IPS-NIHi11 (cell line): ENCODE data around the gene SLC30A1.
A peak's percentile ranks its signal among the peaks of the same experiment; 100 is the strongest.
"Not testable (repeated sequence)": the region's sequence is repeated elsewhere in the genome, so short reads cannot be mapped to it uniquely, and the experiment has no call there.

Experiments
- DNase-seq: peaks from one replicate; pipeline ENCODE4 v3.0.0; 2012; ENCODE audit warnings: mixed read lengths, low spot score

SLC30A1 gene

GRCh38 chr1:211547710-211548109, 31.3 kb downstream of the SLC30A1 start:
- DNase-seq, result no peak

DNA sequence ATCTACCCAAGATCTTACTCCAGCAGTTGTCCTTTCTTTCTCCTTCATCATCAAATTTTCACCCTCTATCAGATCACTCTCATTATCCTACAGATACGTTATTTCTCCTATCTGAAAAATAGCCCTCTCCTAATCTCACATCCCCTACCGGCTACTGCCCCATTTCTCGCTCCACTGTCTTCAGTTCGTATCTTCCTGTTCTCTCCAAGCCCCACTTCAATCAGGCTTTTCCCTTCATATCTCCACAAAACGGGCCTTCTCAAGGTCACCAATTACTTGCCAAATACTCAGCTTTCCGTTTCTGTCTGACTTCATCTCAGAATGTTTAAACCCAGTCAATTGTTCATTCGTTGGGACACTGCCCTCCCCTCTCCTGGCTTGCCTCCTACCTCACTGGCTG, 32.4 kb downstream of the SLC30A1 start:
- no peak for DNase-seq

DNA sequence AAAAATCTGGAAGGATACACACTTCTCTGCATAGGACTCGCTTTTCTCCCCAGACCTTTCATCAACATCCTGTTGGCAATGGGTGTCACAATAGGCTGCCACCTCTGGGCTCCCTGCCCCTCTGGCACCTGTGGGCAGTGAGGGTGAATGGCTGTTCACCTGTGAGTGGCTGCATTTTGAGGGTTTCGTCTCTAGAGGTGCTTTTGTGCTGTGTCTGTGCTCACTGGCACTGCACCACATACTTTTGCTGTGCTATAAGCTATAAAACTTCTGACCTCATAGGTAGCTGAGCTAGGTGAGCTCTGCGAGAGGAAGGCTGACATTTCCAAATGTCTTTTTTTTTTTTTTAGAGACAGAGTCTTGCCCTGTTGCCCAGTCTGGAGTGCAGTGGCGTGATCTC, 35.9 kb downstream of the SLC30A1 start:
- no peak for DNase-seq

GRCh38 chr1:211541720-211542477, 37.1 kb downstream of the SLC30A1 start:
- peak; percentile 43 for DNase-seq

- no peak for DNase-seq
These were observed 37.7 kb downstream of the SLC30A1 start for GRCh38 chr1:211541278-211541677.

GRCh38 chr1:211540824-211541223, 38.1 kb downstream of the SLC30A1 start:
- DNase-seq, result not testable (repeated sequence)

DNA sequence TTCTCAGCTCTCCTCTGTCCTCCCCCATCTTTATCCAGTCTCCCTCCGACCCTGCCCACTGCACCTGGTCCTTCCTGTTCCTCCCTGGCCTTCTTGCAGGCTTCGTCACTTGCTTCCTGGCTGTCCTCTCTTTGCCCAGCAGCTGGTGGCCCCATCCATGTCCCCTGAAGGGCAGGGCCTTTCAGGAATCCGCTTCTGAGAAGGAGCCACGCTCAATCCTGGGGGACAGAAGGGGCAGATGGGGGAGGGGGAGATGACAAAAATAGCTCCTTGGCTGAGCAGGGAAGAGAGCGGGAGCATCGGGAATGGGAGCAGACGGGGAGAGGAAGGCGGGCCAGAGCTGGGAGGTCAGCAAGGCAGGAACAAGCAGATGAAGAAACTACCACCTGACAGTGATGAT, 40.7 kb downstream of the SLC30A1 start:
- DNase-seq, result no peak

DNA sequence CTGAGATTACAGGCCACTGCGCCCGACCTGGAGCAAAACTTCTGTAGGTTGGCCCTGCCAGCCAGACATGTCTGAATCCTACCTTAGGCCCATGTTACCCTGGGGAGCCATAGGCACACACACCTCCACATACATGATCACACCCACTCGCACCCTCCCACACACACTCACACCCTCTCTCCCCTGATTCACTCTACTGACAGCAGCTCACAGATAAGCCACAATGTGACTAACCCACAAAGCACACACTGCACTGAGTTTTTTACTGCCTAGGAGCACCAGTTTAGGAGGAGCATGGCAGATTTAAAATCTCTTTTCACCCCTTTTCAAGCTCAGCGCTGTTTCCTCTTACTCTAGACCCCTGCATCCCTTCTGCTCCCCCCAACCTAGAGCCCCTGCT, 41.7 kb downstream of the SLC30A1 start:
- DNase-seq, result no peak

- no peak for DNase-seq
These were observed 42.4 kb downstream of the SLC30A1 start for GRCh38 chr1:211536606-211537005.

- DNase-seq, result no peak
These were observed 43.6 kb downstream of the SLC30A1 start for GRCh38 chr1:211535346-211535745.

- no peak for DNase-seq
These were observed 44.2 kb downstream of the SLC30A1 start for GRCh38 chr1:211534545-211535291.

- no peak for DNase-seq
These were observed 46.9 kb downstream of the SLC30A1 start for GRCh38 chr1:211532088-211532444.

GRCh38 chr1:211531194-211532087, 47.5 kb downstream of the SLC30A1 start:
- no peak for DNase-seq

- DNase-seq, result no peak
These were observed 48.9 kb downstream of the SLC30A1 start for GRCh38 chr1:211530102-211530501.

DNA sequence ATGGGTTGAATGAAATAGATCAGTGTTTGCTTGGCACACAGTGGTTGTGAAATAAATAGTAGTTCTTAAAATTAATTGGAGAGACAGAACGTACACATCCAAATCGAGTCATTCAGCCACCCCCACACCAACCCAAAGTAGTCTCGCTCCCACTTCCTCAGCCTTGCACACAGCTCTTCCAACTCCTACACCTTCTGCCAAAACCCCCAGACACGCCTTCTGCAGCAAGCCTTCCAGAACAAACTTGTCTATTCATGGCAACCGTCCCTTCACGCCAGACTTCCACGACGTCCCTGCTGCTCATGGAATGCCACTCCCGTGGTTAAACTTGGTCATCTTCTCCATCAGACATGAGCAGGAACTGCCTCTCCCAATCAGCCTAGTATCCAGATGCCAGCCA, 49.5 kb downstream of the SLC30A1 start:
- DNase-seq, result no peak

DNA sequence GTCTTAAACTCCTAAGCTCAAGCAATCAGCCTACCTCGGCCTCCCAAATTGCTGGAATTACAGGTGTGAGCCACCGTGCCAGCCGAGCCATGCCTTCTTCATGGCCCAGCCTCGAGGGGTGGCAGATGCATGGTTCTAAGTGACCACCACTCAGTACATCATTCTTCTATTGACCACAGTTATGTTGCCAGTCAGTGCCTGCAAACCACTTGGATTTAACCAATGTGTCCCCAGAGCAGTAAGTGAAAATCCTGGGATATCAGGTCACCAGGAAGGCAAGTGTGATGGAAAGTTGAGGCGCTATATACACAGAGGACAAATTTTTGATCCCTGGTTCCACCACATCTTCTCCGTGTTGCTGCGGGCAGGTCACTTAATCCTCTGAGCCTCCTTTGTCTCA, 50.0 kb downstream of the SLC30A1 start:
- no peak for DNase-seq

- DNase-seq, result no peak
These were observed 51.1 kb downstream of the SLC30A1 start for GRCh38 chr1:211527888-211528287.

DNA sequence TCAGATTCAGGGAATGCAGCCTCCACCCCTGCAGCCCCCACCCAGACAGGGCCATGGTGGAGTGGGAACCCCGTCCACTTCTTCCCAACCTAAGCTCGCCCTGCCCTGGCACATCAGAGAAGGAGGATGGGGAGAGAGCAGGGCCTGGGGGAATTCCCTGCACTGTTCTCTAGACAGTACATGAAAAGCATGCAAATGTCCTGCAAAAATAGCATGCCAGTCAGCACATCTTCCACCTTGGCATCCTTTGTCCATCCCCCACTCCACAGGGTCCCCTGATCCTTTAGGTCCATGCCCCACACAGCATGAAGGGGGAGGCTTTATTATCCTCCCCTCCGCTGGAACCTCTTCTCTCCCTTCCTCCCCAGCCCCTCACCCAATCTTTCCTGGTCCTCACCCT, 52.0 kb downstream of the SLC30A1 start:
- no peak for DNase-seq

DNA sequence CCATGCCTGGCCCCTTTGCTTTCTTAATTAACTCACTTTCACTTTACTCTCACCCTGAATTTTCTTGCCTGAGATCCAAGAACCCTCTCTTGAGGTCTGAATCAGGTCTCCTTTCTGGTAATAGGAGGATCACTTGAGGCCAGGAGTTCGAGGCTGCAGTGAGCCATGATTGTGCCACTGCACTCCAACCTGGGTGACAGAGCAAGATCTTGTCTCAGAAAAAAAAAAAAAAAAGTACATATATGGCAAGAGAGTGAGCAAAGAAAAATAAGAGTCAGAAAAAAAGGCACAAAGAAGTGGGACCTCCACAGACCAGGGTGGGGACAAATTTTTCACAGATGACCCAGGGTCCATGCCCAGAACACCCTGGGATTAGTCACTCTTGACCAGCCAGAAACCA, 52.9 kb downstream of the SLC30A1 start:
- DNase-seq, result no peak

GRCh38 chr1:211525101-211525676, 53.8 kb downstream of the SLC30A1 start:
- DNase-seq, result no peak

- DNase-seq, result no peak
These were observed 54.4 kb downstream of the SLC30A1 start for GRCh38 chr1:211524521-211524920.

- no peak for DNase-seq
These were observed 56.2 kb downstream of the SLC30A1 start for GRCh38 chr1:211522804-211523203.
